Measurements from ENCODE around the gene PDE6C.

- no peak for TF ChIP-seq CTCF (conservative IDR thresholded peaks at IDR 0.05)
- no peak for TF ChIP-seq ZFX (IDR thresholded peaks at IDR 0.05)
Observed at GRCh38 chr10:93599335-93599734, 13.0 kb upstream of the PDE6C start.

Data from C4-2B (cell line).